Right renal pelvis (tissue), 4 donors: ENCODE results near the gene ZC3H12C. TPM values are rescaled to one million over a fixed set of nuclear protein-coding genes. Genes with fewer than 3 reads are reported as not detected.
A peak's percentile ranks its signal among the peaks of the same experiment; 100 is the strongest.
"Not testable (repeated sequence)": the region's sequence is repeated elsewhere in the genome, so short reads cannot be mapped to it uniquely, and the experiment has no call there.

ENCODE experiments used
- DNase-seq, 4 donors: peaks; one replicate each; pipeline ENCODE4 v3.0.0-alpha.2; 2013; ENCODE audit warnings: low read depth in 4 of 4, low spot score in 3 of 4, missing footprints in 1 of 4
- polyA plus RNA-seq, 4 donors: library from polyadenylated mRNA; unstranded; fragments of 120-200 nt; gene quantifications; one replicate each; pipeline ENCODE4 v1.2.1, GENCODE V29; 2013; ENCODE audit not compliant: insufficient read length in 4 of 4

The ZC3H12C gene
- polyA plus RNA-seq = 1 to 10 TPM; 7.2 to 9.2 (median 8.3) TPM

DNA sequence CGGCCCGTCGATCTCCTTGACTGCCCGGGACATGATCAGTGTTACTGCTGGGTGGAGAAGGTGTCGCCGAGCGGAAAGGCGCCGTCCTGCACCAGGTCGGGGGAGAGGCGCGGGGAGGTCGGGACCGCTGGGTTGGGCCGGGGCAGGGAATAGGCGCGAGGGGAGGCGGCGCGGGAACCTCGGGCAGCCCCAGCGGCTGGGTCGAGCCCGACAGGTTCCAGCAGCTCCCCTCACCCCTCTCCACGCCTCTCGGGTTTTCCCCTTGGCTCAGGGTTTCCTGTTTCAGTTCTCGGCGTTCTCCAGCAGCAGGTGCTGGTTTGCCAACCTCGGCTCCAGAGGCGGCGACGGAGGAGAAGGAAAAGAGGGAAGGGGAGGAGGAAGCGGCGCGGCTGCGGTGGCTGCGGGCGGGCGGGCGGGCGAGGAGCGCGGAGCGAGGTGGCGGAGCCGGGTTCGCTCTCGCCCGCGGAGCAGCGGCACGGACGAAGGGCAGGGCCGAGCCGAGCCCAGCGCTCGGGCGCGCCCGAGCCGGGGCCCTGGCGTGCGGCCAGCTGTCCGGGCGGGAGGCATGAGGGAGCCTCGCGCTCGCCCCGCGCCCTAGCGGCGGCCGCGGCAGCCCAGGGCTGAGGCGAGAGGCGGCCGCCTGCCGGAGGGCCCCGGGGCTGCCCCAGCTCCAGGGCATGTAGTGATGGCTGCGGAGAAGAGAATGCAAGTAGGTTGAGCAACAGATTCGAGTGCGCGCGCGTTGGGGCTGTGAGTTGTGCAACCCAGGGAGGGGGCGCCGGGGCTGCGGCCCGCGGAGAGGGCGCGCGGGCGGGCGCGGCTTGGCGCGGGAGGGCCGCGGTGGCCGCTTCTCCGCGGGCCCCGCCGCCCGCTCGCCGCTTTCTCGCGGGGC lies at the start of gene ZC3H12C:
TSS of gene ZC3H12C (plus strand) at position 878 of the 892 bp plus-strand sequence. CDS start 20 bp downstream, outside the sequence.
- peak; percentile 61 to 77 (median 68) for DNase-seq

DNA sequence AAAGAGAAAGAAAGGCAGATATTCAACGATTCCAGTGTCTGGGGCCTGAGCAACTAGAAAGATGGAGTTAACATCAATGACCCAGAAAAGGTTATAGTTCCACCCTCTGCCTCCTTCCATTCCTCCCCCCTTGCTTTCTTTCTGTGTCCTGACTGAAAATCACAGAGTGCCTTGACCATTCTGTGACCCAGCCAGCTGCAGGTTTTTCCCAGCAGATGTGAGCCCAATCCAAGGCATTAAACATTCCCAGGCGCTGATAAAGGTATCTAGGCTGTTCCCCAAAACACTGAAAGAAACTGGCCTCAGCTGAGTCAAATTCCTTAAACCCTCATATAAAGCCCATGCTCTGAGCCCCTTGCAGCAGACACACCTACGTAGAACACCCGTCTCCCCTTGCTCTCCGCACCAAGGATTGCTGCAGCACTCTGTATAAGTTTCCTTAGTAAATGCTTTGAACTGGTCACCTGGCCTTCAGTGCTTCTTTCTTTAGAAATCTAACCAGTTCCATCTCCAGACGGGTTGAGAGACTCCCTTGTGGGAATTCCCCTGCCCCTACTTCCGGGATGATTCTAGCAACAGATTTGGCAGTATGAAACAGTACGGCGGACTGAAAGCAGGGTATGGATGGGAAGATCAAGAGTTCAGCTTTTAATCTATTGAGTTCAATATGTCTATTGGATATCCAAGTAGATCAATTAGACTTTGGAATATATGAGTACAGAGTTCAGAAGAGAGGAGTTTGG lies 48.8 kb upstream of the ZC3H12C start:
- DNase-seq = no peak

DNA sequence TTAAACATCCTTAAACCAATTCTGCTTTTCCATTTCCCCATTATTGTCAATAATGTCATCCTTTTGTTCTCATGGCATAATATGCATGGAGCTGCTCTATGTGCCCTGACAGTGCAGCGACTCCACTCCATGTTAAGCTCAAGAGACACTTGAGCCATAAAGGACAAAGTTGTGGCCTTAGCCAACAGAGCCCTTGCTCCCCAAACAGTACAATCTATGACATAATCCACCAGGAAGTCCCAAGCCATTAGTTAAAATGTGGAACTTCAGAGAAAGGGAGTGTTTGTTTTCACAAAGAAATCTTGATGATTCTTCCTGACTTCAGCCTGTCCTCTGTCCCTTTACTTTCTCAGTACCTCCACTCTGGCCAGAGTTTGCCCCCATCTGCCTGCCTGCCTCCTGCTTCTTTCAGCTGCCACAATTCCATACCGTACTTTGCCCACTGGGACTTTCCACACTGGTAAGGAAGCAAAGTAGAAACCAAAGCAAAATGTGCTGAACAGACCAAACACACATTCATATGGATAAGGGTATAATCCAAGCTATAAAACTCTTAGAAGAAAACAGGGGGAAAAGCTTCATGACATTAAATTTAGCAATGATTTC lies 46.3 kb upstream of the ZC3H12C start:
- no peak for DNase-seq

DNA sequence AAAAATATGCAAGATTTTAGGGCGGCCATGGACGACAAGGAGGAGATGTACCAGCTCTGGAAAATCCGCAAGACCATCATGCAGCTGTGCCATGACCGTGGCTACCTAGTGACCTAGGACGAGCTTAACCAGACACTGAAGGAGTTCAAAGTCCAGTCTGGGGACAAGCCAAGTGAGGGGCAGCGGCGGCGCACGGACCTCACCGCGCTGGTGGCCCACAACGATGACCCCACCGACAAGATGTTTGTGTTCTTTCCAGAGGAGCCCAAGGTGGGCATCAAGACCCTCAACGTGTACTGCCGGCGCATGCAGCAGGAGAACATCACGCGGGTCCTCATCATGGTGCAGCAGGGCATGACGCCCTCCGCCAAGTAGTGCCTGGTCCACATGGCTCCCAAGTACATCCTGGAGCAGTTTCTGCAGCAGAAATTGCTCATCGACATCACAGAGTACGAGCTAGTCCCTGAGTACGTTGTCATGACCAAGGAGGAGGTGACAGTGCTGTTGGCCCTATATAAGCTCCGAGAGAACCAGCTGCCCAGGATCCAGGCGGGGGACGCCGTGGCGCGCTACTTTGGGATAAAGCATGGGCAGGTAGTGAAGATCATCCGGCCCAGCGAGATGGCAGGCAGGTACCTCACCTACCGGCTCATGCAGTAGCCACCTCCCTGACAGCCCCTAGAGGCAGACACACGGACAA lies 43.5 kb upstream of the ZC3H12C start:
- no peak for DNase-seq

DNA sequence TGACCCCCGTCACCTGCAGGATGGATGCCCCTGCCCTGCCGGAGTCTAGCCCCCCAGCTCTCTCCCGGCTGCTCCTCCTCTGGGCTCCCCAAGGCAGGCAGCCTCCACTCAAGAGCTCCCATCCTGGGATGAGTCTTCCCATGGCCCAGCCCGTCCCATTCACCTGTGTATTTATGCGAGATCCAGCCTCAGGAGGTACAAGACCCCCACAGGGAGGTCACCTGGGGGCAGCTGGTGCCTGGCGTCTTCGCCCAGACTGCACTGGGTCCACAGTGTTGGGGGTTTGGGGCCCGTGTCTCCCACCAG lies 43.0 kb upstream of the ZC3H12C start:
- DNase-seq = no peak

DNA sequence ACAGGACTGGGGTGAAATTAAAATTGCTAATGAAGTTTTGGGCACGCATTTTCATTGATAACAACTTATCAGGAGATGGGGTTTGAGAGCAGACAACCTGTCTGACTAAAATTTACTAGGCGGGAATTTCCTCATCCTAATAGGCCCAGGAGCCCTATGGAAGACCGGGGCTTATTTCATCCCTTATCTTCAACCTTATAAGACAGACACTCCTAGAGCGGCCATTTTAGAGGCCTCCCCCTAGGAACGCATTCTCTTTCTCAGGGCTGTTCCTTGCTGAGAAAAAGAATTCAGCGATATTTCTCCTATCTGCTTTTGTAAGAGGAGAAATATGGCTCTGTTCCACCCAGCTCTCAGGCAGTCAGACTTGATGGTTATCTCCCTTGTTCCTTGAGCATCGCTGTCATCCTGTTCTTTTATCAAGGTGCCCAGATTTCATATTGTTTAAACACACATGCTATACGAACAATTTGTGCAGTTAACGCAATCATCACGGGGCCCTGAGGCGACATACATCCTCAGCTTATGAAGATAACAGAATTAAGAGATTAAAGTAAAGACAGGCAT lies 39.3 kb upstream of the ZC3H12C start:
- no peak for DNase-seq

DNA sequence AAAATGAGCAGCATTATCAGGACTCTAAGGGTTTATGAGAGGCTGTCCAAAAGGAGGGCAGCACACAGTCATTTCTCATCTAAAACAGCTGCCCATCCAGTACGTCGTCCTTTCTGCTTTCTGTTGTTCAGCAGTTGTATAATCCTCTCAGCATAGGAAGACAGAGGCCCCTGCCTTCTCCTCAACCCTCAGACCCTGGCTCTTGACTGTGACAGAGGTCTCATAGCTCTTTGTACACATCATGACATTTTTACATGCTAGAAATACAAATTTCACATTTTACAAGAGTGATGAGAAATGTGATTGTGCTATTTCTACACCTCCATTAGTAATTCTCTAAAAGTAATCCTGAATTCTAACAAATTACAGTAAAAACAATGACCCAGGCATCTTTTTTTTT lies 36.2 kb upstream of the ZC3H12C start:
- no peak for DNase-seq

DNA sequence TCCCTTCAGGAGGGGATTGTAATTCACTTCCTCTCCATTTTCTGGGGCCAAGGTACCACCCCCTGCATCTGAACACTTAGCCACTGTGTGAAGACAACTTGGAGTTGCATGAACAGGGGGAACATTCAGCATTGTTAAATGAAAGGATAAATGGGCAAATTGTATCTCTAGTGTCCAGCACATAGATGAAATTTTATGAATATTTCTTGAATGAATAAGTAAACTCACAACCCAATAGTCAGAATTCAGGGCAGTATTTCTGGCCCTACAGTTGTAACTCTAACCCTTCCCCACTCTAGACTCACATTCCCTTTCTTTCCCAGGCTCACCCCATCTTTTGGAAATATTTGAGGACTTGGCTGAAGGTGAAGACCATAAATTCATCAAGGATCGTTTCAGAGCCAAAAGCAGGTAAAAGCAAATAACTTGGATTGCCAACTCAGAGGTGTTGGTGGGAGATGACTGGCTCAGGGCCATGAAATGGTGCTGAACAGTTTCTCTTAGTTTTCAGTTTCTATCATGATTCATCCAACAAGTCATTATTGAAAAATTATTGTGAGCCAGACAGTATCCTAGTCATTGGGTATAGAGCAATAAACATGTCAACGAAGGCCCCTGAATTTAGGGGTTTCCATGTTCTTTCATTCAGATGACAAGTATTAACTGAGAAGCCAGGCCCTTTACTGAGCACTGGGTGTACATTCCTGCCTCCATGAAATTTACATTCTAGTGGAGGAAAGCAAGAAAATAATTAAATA lies 33.3 kb upstream of the ZC3H12C start:
- DNase-seq = no peak

DNA sequence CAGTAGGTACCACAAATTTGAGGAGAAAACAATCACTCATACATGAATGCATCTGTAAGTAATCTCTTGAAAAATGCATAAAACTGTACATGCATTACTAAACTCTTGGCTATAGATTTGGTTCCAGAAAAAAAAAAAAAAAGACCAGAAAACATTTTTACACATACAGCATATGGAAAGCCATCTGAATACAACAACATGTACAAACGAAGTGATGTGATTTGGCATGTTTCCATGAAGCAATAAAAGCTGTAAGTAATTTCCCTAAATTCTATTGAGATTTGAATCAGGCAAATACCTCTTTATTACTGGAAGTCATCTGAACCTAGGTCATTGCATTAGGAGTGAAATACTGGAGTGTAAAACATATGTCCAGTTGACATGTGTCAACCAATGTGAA lies 31.9 kb upstream of the ZC3H12C start:
- DNase-seq = no peak

DNA sequence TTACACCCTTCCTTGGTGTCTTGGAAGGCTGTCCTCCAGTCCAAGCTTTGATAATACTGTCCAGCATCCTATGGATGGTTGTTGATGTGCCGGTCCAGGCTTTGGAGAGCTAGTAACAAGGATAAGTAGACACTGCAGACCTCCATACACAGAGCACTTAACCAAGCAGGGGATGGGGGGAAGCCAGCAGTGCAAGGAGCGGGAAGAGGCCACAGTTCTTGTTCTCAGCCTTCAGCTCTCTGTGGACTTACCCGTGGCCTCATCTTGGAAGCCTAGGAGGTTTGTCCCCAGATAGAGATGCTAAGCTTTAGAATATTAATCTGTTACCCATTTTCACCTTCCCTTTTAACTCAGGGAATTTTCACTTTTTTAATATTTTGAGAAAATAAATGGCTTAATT lies 30.9 kb upstream of the ZC3H12C start:
- DNase-seq = no peak

DNA sequence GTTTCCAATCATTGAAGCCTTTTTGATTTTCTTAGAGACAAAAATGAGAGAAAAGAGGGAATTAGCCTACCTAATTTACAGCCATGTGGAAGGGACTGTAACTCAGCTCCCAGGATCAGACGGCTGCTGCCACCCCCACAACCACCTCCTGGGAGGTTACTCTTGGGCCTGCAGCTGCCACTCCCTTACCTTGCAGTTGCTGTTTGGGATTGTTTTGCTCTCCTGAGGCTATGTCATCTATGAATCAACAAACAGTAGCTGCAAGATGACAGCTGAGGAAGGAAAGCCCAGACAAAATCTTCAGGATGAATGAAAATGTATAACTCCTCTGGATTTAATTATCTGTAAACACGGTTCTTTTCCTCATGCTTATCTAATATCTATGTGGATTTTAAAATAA lies 28.0 kb upstream of the ZC3H12C start:
- DNase-seq = no peak

DNA sequence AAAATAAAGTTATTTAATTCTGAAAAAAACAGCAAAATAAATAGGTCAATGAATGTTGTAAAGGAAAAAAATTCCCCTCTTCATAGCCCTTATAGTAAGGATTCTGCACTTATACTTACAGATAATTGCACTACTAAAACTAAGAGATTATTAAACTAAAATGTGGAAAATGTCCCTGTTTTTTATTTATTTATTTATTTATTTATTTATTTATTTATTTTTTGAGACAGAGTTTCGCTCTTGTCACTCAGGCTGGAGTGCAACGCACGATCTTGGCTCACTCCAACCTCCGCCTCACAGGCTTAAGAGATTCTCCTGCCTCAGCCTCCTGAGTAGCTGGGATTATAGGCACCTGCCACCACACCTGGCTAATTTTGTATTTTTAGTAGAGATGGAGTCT lies 25.2 kb upstream of the ZC3H12C start:
- DNase-seq = not testable (repeated sequence)

DNA sequence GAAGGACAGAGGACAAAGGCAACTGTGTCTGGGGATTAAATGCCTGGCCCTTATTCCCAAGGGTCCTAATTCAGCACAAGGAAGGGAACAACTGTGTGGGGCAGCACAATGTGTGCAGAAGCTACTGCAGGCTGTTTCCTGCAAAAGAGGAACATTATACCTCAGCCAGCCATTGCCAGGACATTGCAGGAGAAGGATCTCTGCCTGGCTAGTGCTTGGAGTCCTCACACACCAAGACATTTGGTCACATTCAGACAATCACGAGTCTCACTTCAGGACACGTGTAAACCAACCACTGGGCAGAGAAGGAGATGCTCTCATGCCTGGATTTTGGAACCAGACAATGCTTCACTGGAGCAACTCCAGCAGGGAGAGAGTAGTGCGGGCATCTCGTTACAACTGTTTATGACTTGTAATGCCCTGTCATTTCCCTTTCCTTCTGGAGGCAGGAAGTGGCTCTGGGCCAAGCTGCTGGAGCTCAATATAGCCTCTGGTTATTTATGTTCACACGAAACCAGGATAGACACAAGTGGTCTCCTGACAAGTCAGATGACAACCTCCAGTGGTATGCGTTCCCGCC lies 23.9 kb upstream of the ZC3H12C start:
- peak in 1 of 4 donors; percentile 40 for DNase-seq

DNA sequence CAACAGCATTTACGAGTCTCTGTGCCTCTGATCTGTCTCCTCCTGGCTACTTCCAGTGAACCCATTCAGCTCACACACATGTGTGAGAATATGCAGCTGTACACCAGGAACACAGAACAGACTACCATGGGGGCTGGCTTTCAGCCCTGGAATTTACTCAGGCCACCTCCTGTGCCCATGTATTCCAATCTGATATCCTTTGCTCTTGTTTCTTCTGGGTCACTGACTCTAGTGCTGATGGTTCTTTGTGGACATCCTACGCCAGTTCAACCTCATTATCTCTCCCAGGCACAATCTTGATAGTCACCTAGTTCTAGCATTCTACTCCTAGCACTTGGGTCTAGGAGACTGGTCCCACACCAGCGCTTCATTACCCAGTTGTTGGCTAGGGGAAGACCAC lies 23.0 kb upstream of the ZC3H12C start:
- no peak for DNase-seq

DNA sequence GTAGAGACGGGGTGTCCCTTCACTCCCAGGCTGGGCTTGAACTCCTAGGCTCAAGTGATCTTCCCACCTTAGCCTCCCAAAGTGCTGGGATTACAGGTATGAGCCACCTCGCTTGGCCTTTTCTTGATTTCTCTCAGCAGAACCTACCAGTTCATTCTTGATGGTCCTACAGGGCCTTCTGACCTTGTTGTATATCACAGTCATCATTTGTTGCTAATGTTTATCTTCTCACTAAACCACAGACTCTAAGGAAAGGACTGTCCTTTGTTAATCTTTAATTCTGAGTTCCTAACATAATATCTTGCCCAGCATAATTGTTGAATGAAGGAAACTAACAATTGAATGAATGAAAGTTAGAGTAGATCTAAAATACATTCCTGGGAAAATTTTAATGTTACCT lies 22.0 kb upstream of the ZC3H12C start:
- DNase-seq = no peak

DNA sequence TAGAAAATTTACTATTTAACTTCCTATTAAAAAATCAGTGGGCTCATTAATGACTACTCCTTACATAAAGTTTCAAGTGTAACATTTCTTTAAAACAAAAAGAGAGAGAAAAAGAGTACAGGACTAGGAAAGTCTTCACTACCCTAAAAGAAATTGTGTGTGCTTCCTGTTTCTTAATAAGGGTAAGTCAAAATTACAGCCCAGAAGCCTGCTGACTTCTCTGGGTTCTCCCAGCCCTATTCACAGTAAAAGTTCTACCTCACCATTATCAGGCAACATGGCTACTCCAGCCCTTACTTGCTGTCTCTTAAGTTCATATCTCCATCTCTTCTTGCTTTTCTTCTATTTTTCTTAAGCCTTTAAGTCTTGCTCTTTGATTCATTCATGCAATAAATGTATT lies 20.3 kb upstream of the ZC3H12C start:
- DNase-seq = no peak

DNA sequence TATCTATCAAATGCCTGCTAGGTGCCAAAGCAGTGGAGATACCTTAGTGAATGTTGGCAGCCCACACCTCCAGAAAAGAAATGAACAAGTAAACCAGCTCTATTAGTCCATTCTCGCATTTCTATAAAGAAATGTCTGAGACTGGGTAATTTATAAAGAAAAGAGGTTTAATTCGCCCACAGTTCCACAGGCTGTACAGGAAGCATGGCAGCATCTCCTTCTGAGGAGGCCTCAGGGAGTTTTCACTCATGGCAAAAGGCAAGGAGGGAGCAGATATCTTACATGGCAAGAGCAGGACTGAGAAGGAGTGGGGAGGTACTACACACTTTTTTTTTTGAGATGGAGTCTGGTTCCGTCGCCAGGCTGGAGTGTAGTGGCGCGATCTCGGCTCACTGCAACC lies 18.7 kb upstream of the ZC3H12C start:
- no peak for DNase-seq

DNA sequence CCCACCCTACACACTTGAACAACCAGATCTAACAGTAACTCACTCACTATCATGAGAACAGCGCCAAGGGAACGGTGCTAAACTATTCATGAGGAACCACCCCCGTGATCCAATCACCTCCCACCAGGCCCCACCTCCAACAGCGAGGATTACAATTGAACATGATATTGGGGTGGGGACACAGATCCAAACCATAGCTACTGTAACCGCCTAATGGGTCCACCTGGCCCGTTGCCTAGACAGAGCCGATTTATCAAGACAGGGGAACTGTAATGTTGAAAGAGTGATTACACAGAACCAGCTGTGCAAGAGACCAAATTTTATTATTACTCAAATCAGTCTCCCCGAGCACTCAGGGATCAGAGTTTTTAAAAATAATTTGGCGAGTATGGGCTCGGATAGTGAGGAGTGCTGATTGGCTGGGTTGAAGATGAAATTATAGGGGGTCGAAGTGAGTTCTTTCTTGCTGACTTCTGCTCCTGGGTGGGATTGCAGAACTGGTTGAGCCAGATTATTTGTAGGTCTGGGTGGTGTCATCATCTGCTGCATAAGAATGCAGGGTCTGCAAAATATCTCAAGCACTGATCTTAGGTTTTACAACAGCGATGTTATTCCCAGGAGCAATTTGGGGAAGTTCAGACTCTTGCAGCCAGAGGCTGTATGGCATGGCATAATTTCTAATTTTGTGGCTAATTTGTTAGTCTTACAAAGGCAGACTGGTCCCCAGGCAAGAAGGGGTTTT lies 17.9 kb upstream of the ZC3H12C start:
- DNase-seq = no peak

DNA sequence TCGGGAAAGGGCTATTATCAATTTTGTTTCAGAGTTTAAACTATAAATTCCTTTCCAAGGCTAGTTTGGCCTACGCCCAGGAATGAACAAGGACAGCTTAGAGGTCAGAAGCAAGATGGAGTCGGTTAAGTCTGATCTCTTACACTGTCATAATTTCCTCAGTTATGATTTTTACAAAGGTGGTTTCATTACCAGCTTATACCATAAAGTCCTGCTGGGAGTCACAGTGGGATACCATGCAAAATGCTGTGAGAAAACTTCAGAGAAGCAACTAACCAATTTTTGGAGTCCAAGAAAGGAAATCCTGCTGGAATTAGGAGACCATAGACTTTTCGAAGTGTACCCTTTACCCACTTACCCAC lies 17.4 kb upstream of the ZC3H12C start:
- DNase-seq = no peak
